Measurements from ENCODE around the gene ASTN1. TPM values are rescaled to one million over a fixed set of nuclear protein-coding genes. Genes with fewer than 3 reads are reported as not detected.

ASTN1 gene
- total and polyA plus RNA-seq, 4 experiments from 2014 or later: not detected

DNA sequence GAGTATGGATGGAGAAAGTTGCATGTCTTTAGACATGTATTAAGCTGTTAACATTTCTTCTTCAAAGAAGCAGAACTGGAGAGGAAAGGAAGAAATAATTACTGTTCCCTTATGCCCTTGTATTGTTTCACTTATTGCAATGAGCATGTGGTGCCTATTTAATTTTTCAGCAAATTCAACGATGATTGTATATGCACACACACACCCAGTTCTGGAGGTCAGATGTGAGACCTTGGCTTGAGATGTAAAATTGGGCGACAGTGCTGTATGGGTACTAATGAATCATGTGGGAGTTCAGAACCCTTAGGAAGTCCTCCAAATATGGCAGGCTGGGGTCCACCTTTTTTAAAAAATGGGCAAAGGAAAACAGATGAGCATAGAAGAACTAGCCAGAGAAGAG is 33.7 kb upstream of the ASTN1 start:
- Histone ChIP-seq H3K27ac (ENCODE audit: low read depth, low read length) (no peak overlapping the region), H3K4me1 (ENCODE audit: insufficient read depth, low read length) (no peaks in the 10 kb centered on the region), H3K4me3 (ENCODE audit: low read length in 2 of 2) (no peak overlapping the region), H3K27me3 (ENCODE audit: insufficient read depth, low read length) (no peaks in the 10 kb centered on the region), H3K36me3 (ENCODE audit: insufficient read depth, low read length) (no peaks in the 10 kb centered on the region), H3K9me3 (ENCODE audit: control insufficient read depth in 1 of 2, low read length in 2 of 2) (no peaks in the 10 kb centered on the region)
- Mint-ChIP-seq H3K4me1 (no peaks in the 10 kb centered on the region), H3K9me3 (peaks cover 0 to 14% (median 4%) of the 10 kb centered on the region in 8 donors), H3K36me3 (no peaks in the 10 kb centered on the region), H3K4me3 (no peak overlapping the region), H3K27me3 (no peaks in the 10 kb centered on the region), H3K27ac (no peak overlapping the region)
- POLR2A ChIA-PET (ENCODE audit: partially characterized antibody): no interaction called here
- DNase-seq: no peak
- intact Hi-C loops (cut with micrococcal nuclease): no loop called here
- CTCF ChIA-PET (ENCODE audit: partially characterized antibody): no interaction called here

DNA sequence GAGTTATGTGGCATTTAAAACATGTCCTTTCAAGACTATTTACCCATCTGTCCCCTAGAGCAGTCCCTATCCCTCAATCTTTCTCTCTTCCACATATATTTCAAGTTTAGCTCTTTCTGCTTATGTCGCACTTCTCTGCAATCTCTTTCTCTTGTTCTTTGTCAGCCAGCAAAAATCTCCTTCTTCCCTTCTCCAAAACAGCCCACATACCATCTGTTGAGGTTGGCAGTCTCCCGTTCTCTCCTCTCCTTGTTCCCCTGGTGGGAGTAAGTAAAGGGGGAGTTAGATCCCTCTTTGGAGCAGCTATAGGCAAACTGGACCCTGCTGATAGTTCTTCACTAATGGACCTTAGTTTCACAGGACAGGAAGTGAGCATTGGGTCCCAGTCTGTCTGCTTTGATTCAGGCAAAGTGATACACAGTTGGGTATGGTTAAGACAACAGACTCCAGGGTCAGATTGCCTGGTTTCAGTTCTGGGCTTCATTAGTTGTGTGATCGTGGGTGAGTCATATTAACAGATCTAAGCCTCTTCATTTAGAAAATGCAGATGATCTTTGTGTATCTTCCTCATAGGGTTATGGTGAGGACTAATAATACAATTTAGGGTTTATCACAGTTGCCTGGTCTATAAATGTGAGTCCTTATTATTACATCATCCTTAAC is 25.9 kb upstream of the ASTN1 start:
- H3K4me3 Mint-ChIP-seq: no peak overlapping the region
- DNase-seq: no peak
- H3K27me3 Mint-ChIP-seq: peaks cover 0 to 1% of the 10 kb centered on the region in 2 donors
- Histone ChIP-seq H3K4me3 (ENCODE audit: low read length in 2 of 2) (no peak overlapping the region), H3K4me1 (ENCODE audit: insufficient read depth, low read length) (no peaks in the 10 kb centered on the region), H3K27me3 (ENCODE audit: insufficient read depth, low read length) (no peaks in the 10 kb centered on the region), H3K27ac (ENCODE audit: low read depth, low read length) (no peak overlapping the region), H3K9me3 (ENCODE audit: control insufficient read depth in 1 of 2, low read length in 2 of 2) (no peaks in the 10 kb centered on the region), H3K36me3 (ENCODE audit: insufficient read depth, low read length) (no peaks in the 10 kb centered on the region)
- no peak overlapping the region for H3K27ac Mint-ChIP-seq
- intact Hi-C loops (cut with micrococcal nuclease): no loop called here
- no peaks in the 10 kb centered on the region for H3K36me3 Mint-ChIP-seq
- H3K4me1 Mint-ChIP-seq: no peaks in the 10 kb centered on the region
- H3K9me3 Mint-ChIP-seq: peaks cover 0 to 11% (median 2%) of the 10 kb centered on the region in 8 donors
- POLR2A ChIA-PET (ENCODE audit: partially characterized antibody): no interaction called here
- CTCF ChIA-PET (ENCODE audit: partially characterized antibody): no interaction called here

DNA sequence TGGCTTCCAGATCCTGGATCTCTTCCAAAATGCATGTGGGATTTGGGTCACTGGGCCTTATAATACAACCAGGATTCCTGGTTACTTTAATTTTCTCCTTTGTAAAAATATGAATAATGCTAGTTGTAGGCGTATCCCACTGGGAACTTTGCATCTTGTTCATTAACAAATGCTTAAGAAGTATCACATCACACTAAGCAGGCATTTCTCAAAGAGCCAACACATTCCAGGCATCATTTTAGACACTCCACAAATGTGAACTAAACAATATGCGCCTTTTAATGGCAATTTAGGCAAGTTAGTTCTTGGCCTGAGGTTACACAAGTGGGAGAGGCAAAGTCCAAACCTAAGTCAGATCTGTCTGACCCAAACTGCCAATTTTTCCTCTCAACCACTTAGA is 22.1 kb upstream of the ASTN1 start:
- POLR2A ChIA-PET (ENCODE audit: partially characterized antibody): no interaction called here

DNA sequence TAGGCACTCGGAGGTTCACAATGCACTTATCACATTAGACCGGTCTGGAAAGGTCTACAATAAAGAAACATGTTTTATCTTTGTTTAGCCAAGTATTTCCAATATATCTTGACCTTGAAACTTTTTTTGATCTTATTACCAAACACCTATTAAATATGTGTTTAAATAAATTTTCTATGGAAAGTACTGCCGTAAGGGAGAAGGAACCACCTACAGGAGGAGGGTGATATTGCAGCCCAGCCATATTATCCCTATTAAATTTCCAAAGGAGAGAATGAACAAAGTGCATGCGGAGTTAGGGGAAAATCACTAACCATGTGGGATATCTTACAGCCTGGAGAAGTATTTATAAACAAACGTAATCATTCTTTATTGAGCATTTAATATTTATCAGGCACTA is 20.7 kb upstream of the ASTN1 start:
- Mint-ChIP-seq H3K4me1 (peaks cover 5 to 18% (median 8%) of the 10 kb centered on the region in 4 donors), H3K9me3 (peaks cover 0 to 9% (median 1%) of the 10 kb centered on the region in 8 donors), H3K36me3 (no peaks in the 10 kb centered on the region), H3K27me3 (peaks cover 7 to 11% of the 10 kb centered on the region in 2 donors), H3K4me3 (no peak overlapping the region), H3K27ac (no peak overlapping the region)
- H3K36me3 ChIP-seq (ENCODE audit: insufficient read depth, low read length): no peaks in the 10 kb centered on the region
- H3K27me3 ChIP-seq (ENCODE audit: insufficient read depth, low read length): no peaks in the 10 kb centered on the region
- POLR2A ChIA-PET (ENCODE audit: partially characterized antibody): no interaction called here
- no peaks in the 10 kb centered on the region for H3K4me1 ChIP-seq (ENCODE audit: insufficient read depth, low read length)
- intact Hi-C loops (cut with micrococcal nuclease): no loop called here
- no peak overlapping the region for H3K4me3 ChIP-seq (ENCODE audit: low read length in 2 of 2)
- CTCF ChIA-PET (ENCODE audit: partially characterized antibody): no interaction called here
- DNase-seq: no peak
- H3K27ac ChIP-seq (ENCODE audit: low read depth, low read length): no peak overlapping the region
- no peaks in the 10 kb centered on the region for H3K9me3 ChIP-seq (ENCODE audit: control insufficient read depth in 1 of 2, low read length in 2 of 2)

More for the DNA sequence above, 22.1 kb upstream of the ASTN1 start:
- H3K9me3 ChIP-seq (ENCODE audit: control insufficient read depth in 1 of 2, low read length in 2 of 2): no peaks in the 10 kb centered on the region
- H3K27ac Mint-ChIP-seq: no peak overlapping the region
- H3K9me3 Mint-ChIP-seq: peaks cover 0 to 9% (median 1%) of the 10 kb centered on the region in 8 donors
- H3K4me3 ChIP-seq (ENCODE audit: low read length in 2 of 2): no peak overlapping the region
- no peaks in the 10 kb centered on the region for H3K36me3 Mint-ChIP-seq
- peaks cover 6 to 8% of the 10 kb centered on the region in 2 donors for H3K27me3 Mint-ChIP-seq
- peaks cover 5 to 10% (median 5%) of the 10 kb centered on the region in 4 donors for H3K4me1 Mint-ChIP-seq
- H3K4me1 ChIP-seq (ENCODE audit: insufficient read depth, low read length): no peaks in the 10 kb centered on the region
- CTCF ChIA-PET (ENCODE audit: partially characterized antibody): no interaction called here
- H3K4me3 Mint-ChIP-seq: no peak overlapping the region
- H3K36me3 ChIP-seq (ENCODE audit: insufficient read depth, low read length): no peaks in the 10 kb centered on the region
- H3K27me3 ChIP-seq (ENCODE audit: insufficient read depth, low read length): no peaks in the 10 kb centered on the region
- no peak for DNase-seq
- intact Hi-C loops (cut with micrococcal nuclease): no loop called here
- H3K27ac ChIP-seq (ENCODE audit: low read depth, low read length): no peak overlapping the region

DNA sequence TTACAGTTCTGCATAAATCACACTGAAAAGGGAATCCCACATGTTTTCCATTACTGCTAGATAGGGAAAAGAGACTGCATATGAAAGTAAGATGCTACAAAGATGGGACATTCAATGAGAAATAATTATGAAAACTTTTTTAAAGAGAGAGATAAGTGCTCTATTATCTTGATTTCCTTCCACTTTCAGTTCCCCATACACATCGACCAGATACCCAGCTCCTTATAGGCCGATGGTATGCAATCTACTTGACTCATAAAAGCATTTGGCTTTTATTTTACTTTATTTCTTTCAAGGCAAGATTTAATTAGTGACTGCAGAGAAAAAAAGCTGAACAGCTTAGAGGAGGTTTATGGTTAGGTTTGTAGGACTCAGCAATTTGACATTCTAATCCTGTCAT is 19.3 kb upstream of the ASTN1 start:
- Mint-ChIP-seq H3K9me3 (peaks cover 0 to 9% (median 1%) of the 10 kb centered on the region in 8 donors), H3K27me3 (peaks cover 9 to 13% of the 10 kb centered on the region in 2 donors), H3K4me1 (peaks cover 5 to 18% (median 8%) of the 10 kb centered on the region in 4 donors), H3K36me3 (no peaks in the 10 kb centered on the region), H3K4me3 (no peak overlapping the region), H3K27ac (no peak overlapping the region)
- intact Hi-C loops (cut with micrococcal nuclease): no loop called here
- no peak overlapping the region for H3K4me3 ChIP-seq (ENCODE audit: low read length in 2 of 2)
- H3K9me3 ChIP-seq (ENCODE audit: control insufficient read depth in 1 of 2, low read length in 2 of 2): no peaks in the 10 kb centered on the region
- no peaks in the 10 kb centered on the region for H3K27me3 ChIP-seq (ENCODE audit: insufficient read depth, low read length)
- CTCF ChIA-PET (ENCODE audit: partially characterized antibody): no interaction called here
- no peak overlapping the region for H3K27ac ChIP-seq (ENCODE audit: low read depth, low read length)
- no peaks in the 10 kb centered on the region for H3K4me1 ChIP-seq (ENCODE audit: insufficient read depth, low read length)
- DNase-seq: no peak
- H3K36me3 ChIP-seq (ENCODE audit: insufficient read depth, low read length): no peaks in the 10 kb centered on the region
- POLR2A ChIA-PET (ENCODE audit: partially characterized antibody): no interaction called here

DNA sequence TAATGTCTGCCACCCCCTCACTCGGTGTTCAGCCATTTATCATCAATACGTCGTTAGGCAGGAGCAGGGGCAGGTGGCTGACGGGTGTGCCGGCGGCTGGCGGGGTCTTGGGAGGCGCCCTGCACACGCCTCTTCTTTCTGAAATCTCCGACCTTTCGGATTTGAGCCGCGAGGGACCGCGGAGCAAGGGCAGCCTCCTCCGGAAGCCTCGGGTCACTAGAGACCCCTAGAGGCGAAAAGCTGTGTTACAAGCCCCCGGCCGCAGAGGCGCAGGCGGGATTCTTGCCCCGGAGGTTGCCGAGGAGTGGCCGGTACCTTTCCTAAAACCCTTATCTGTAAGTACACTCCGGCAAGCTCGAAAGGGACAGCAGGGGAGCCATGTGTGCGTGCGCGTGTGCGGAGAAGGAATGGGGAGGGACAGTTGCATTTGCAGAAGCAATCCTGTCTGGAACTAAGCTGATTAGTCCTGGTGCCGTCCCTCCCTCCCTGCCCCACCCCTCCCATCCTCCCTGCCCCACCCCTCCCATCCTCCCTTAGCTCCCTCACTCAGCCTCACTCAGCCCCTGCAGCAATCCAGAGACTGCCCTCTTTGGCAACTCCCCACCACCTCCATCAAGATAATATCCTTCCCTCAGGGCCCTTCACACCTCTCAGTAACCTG is 17.2 kb upstream of the ASTN1 start:
- H3K36me3 ChIP-seq (ENCODE audit: insufficient read depth, low read length): no peaks in the 10 kb centered on the region
- no peak overlapping the region for H3K4me3 ChIP-seq (ENCODE audit: low read length in 2 of 2)
- H3K9me3 Mint-ChIP-seq: peaks cover 0 to 10% (median 2%) of the 10 kb centered on the region in 8 donors
- peak overlapping the region in 1 of 7 donors; percentile 52 for H3K27ac Mint-ChIP-seq
- no peaks in the 10 kb centered on the region for H3K36me3 Mint-ChIP-seq
- no peak overlapping the region for H3K27ac ChIP-seq (ENCODE audit: low read depth, low read length)
- ChIA-PET CTCF (ENCODE audit: partially characterized antibody) (no interaction called here), POLR2A (ENCODE audit: partially characterized antibody) (no interaction called here)
- no peaks in the 10 kb centered on the region for H3K4me1 ChIP-seq (ENCODE audit: insufficient read depth, low read length)
- H3K9me3 ChIP-seq (ENCODE audit: control insufficient read depth in 1 of 2, low read length in 2 of 2): no peaks in the 10 kb centered on the region
- H3K27me3 ChIP-seq (ENCODE audit: insufficient read depth, low read length): no peaks in the 10 kb centered on the region
- peak overlapping the region in 7 of 8 donors; percentile 21 to 71 (median 46) for H3K4me3 Mint-ChIP-seq
- H3K4me1 Mint-ChIP-seq: peaks cover 5 to 18% (median 8%) of the 10 kb centered on the region in 4 donors
- H3K27me3 Mint-ChIP-seq: peaks cover 9 to 15% of the 10 kb centered on the region in 2 donors
- intact Hi-C loops (cut with micrococcal nuclease): no loop called here
- DNase-seq: peak in 2 of 5 donors; percentile 0

DNA sequence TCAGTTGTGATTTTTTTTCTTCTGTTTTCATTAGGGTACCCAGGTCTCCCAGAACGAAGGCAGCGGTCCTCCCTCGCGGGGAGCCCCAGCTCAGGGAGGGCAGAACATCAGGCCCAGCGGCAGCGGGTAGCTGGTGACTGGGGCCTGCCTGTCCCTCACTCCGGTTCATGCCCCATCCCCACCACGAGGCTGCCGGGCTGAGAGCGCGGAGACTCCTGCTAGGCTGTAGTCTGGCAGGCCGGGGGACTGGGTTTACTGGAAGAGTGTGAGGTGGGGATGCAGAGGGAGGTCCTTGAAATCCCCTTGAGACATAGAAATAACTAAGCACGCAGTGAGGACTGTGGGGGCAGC is 16.7 kb upstream of the ASTN1 start:
- H3K4me3 Mint-ChIP-seq: peak overlapping the region in 7 of 8 donors; percentile 21 to 71 (median 41)
- Histone ChIP-seq H3K27ac (ENCODE audit: low read depth, low read length) (no peak overlapping the region), H3K4me3 (ENCODE audit: low read length in 2 of 2) (no peak overlapping the region), H3K36me3 (ENCODE audit: insufficient read depth, low read length) (no peaks in the 10 kb centered on the region), H3K9me3 (ENCODE audit: control insufficient read depth in 1 of 2, low read length in 2 of 2) (no peaks in the 10 kb centered on the region), H3K4me1 (ENCODE audit: insufficient read depth, low read length) (no peaks in the 10 kb centered on the region), H3K27me3 (ENCODE audit: insufficient read depth, low read length) (no peaks in the 10 kb centered on the region)
- H3K27ac Mint-ChIP-seq: peak overlapping the region in 1 of 7 donors; percentile 52
- no peaks in the 10 kb centered on the region for H3K36me3 Mint-ChIP-seq
- CTCF ChIA-PET (ENCODE audit: partially characterized antibody): no interaction called here
- POLR2A ChIA-PET (ENCODE audit: partially characterized antibody): no interaction called here
- H3K9me3 Mint-ChIP-seq: peaks cover 0 to 11% (median 2%) of the 10 kb centered on the region in 8 donors
- DNase-seq: no peak
- intact Hi-C loops (cut with micrococcal nuclease): no loop called here
- peaks cover 5 to 18% (median 8%) of the 10 kb centered on the region in 4 donors for H3K4me1 Mint-ChIP-seq
- peaks cover 9 to 13% of the 10 kb centered on the region in 2 donors for H3K27me3 Mint-ChIP-seq

All from CD4-positive, alpha-beta memory T cell (primary cell).